Measurements from ENCODE around the gene INPP5B. TPM values are rescaled to one million over a fixed set of nuclear protein-coding genes. Genes with fewer than 3 reads are reported as not detected.
"Not testable (repeated sequence)": the region's sequence is repeated elsewhere in the genome, so short reads cannot be mapped to it uniquely, and the experiment has no call there.

The INPP5B gene
- total and polyA plus RNA-seq, 2 donors (not counting 1 experiment from before 2014, with no cell fraction given): 23.6 to 55.0 TPM

GRCh38 chr1:37902983-37903382 is 43.9 kb downstream of the INPP5B start:
- Histone ChIP-seq H3K4me3 (replicated peaks in 1 of 4; ENCODE audit: control extremely low read depth in 1 of 4, insufficient read depth in 1 of 4, low read depth in 3 of 4, low read length in 4 of 4) (no peak overlapping the region), H2AFZ (ENCODE audit: low read length) (no peak overlapping the region), H3K27me3 (ENCODE audit: control insufficient read depth, insufficient read depth, low read length) (no peaks in the 10 kb centered on the region), H3K27ac (ENCODE audit: insufficient read depth, low read length) (no peak overlapping the region), H3K4me1 (ENCODE audit: control insufficient read depth, extremely low read depth, insufficient read depth, low read length) (no peaks in the 10 kb centered on the region), H3K79me2 (ENCODE audit: control insufficient read depth, insufficient read depth, low read length) (no peaks in the 10 kb centered on the region), H3K36me3 (ENCODE audit: control insufficient read depth, insufficient read depth, low read length) (no peaks in the 10 kb centered on the region), H3K9me3 (ENCODE audit: control insufficient read depth, insufficient read depth, low read depth, low read length) (no peaks in the 10 kb centered on the region), H3K4me2 (ENCODE audit: extremely low read depth, insufficient read depth, low read length) (no peak overlapping the region), H4K20me1 (ENCODE audit: control insufficient read depth, extremely low read depth, insufficient read depth, low read length) (no peaks in the 10 kb centered on the region), H3K9ac (ENCODE audit: insufficient read depth, low read length) (no peak overlapping the region)
- TF ChIP-seq EZH2 (IDR thresholded peaks at IDR 0.05; ENCODE audit: low read length, missing control alignments) (no peak), CTCF (conservative IDR thresholded peaks at IDR 0.05 in 1 of 2, IDR thresholded peaks at IDR 0.05 in 1 of 2; ENCODE audit: low read depth in 1 of 2, low read length in 2 of 2) (no peak)
- no peak for DNase-seq (ENCODE audit: low read depth in 2 of 2)

DNA sequence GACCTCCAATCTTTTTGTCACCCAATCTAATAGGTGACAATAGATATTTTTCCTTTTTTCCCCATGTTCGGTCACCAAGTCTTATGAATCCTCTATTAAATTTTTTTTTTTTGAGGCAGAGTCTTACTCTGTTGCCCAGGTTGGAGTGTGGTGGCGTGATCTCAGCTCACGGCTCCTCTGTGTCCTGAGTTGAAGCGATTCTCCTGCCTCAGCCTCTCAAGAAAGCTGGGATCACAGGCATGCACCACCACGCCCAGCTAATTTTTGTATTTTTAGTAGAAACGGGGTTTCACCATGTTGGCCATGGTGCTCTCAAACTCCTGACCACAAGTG is 45.0 kb downstream of the INPP5B start:
- Histone ChIP-seq H3K79me2 (ENCODE audit: control insufficient read depth, insufficient read depth, low read length) (no peaks in the 10 kb centered on the region), H3K9ac (ENCODE audit: insufficient read depth, low read length) (no peak overlapping the region), H2AFZ (ENCODE audit: low read length) (no peak overlapping the region), H4K20me1 (ENCODE audit: control insufficient read depth, extremely low read depth, insufficient read depth, low read length) (no peaks in the 10 kb centered on the region), H3K4me1 (ENCODE audit: control insufficient read depth, extremely low read depth, insufficient read depth, low read length) (no peaks in the 10 kb centered on the region), H3K27me3 (ENCODE audit: control insufficient read depth, insufficient read depth, low read length) (no peaks in the 10 kb centered on the region), H3K4me2 (ENCODE audit: extremely low read depth, insufficient read depth, low read length) (no peak overlapping the region), H3K27ac (ENCODE audit: insufficient read depth, low read length) (no peak overlapping the region), H3K36me3 (ENCODE audit: control insufficient read depth, insufficient read depth, low read length) (no peaks in the 10 kb centered on the region), H3K9me3 (ENCODE audit: control insufficient read depth, insufficient read depth, low read depth, low read length) (no peaks in the 10 kb centered on the region), H3K4me3 (replicated peaks in 1 of 4; ENCODE audit: control extremely low read depth in 1 of 4, insufficient read depth in 1 of 4, low read depth in 3 of 4, low read length in 4 of 4) (no peak overlapping the region)
- TF ChIP-seq EZH2 (IDR thresholded peaks at IDR 0.05; ENCODE audit: low read length, missing control alignments) (no peak), CTCF (conservative IDR thresholded peaks at IDR 0.05 in 1 of 2, IDR thresholded peaks at IDR 0.05 in 1 of 2; ENCODE audit: low read depth in 1 of 2, low read length in 2 of 2) (no peak)
- no peak for DNase-seq (ENCODE audit: low read depth in 2 of 2)

- Histone ChIP-seq H3K27me3 (ENCODE audit: control insufficient read depth, insufficient read depth, low read length) (no peaks in the 10 kb centered on the region), H4K20me1 (ENCODE audit: control insufficient read depth, extremely low read depth, insufficient read depth, low read length) (no peaks in the 10 kb centered on the region), H3K4me1 (ENCODE audit: control insufficient read depth, extremely low read depth, insufficient read depth, low read length) (no peaks in the 10 kb centered on the region), H2AFZ (ENCODE audit: low read length) (no peak overlapping the region), H3K36me3 (ENCODE audit: control insufficient read depth, insufficient read depth, low read length) (no peaks in the 10 kb centered on the region), H3K9ac (ENCODE audit: insufficient read depth, low read length) (no peak overlapping the region), H3K4me2 (ENCODE audit: extremely low read depth, insufficient read depth, low read length) (no peak overlapping the region), H3K27ac (ENCODE audit: insufficient read depth, low read length) (no peak overlapping the region), H3K9me3 (ENCODE audit: control insufficient read depth, insufficient read depth, low read depth, low read length) (no peaks in the 10 kb centered on the region), H3K4me3 (replicated peaks in 1 of 4; ENCODE audit: control extremely low read depth in 1 of 4, insufficient read depth in 1 of 4, low read depth in 3 of 4, low read length in 4 of 4) (no peak overlapping the region), H3K79me2 (ENCODE audit: control insufficient read depth, insufficient read depth, low read length) (no peaks in the 10 kb centered on the region)
- no peak for DNase-seq (ENCODE audit: low read depth in 2 of 2)
- no peak for TF ChIP-seq EZH2 (IDR thresholded peaks at IDR 0.05; ENCODE audit: low read length, missing control alignments)
Observed at GRCh38 chr1:37901191-37901892, 45.5 kb downstream of the INPP5B start.

- H3K4me1 ChIP-seq (ENCODE audit: control insufficient read depth, extremely low read depth, insufficient read depth, low read length); H3K9ac ChIP-seq (ENCODE audit: insufficient read depth, low read length); H2AFZ ChIP-seq (ENCODE audit: low read length); H4K20me1 ChIP-seq (ENCODE audit: control insufficient read depth, extremely low read depth, insufficient read depth, low read length); H3K27me3 ChIP-seq (ENCODE audit: control insufficient read depth, insufficient read depth, low read length); H3K9me3 ChIP-seq (ENCODE audit: control insufficient read depth, insufficient read depth, low read depth, low read length); H3K27ac ChIP-seq (ENCODE audit: insufficient read depth, low read length); DNase-seq (ENCODE audit: low read depth in 2 of 2); H3K36me3 ChIP-seq (ENCODE audit: control insufficient read depth, insufficient read depth, low read length); H3K4me2 ChIP-seq (ENCODE audit: extremely low read depth, insufficient read depth, low read length); H3K4me3 ChIP-seq (replicated peaks in 1 of 4; ENCODE audit: control extremely low read depth in 1 of 4, insufficient read depth in 1 of 4, low read depth in 3 of 4, low read length in 4 of 4); H3K79me2 ChIP-seq (ENCODE audit: control insufficient read depth, insufficient read depth, low read length): not testable (repeated sequence)
Observed at GRCh38 chr1:37897563-37897962, 49.3 kb downstream of the INPP5B start.
